Right ventricle myocardium superior (tissue), 1 donor: ENCODE results near the gene CNGA3. TPM values are rescaled to one million over a fixed set of nuclear protein-coding genes. Genes with fewer than 3 reads are reported as not detected.
"Not testable (repeated sequence)": the region's sequence is repeated elsewhere in the genome, so short reads cannot be mapped to it uniquely, and the experiment has no call there.

Source experiments
- ATAC-seq: fragments of 200-7000 bp; cut with Tn5 transposase; one replicate; pipeline ENCODE4 v1.9.1; 2020; ENCODE audit warnings: mild to moderate bottlenecking; ENCODE audit not compliant: poor library complexity
- DNase-seq: peaks from one replicate; pipeline ENCODE4 v3.0.0-alpha.2; 2020
- intact Hi-C: fragments of 100-400 bp; cut with DNase I; formaldehyde crosslinking; loops from one replicate; pipeline ENCODE4 v1.11.2; 2022
- long read RNA-seq: library from polyadenylated mRNA; unstranded; transcript quantifications from one replicate; pipeline ENCODE4 v2.0.0, GENCODE V29; 2021
- total RNA-seq: library from RNA; stranded (reverse); fragmentation: NEBNext Ultra II Directional; extraction: Animal tissue kit (Norgen Biotek cat#: 25700); gene quantifications from one replicate; pipeline ENCODE4 v1.2.1, GENCODE V29; 2021
- donor health status: DM: no; HTN: yes; CAD: no; lungs with severe emphysema.

Gene CNGA3
- total RNA-seq: not detected
- long read RNA-seq: 0 reads

GRCh38 chr2:98346311-98347236 lies at the start of gene CNGA3:
Gene CNGA3, plus strand, starts transcription at chr2:98346456. Its CDS starts 23,520 bp downstream, at chr2:98369976.
- peak; percentile 53 for ATAC-seq
- intact Hi-C loops: no loop called here
- peak; percentile 45 for DNase-seq

GRCh38 chr2:98297817-98298682 lies 48.2 kb upstream of the CNGA3 start:
- DNase-seq (no peak), ATAC-seq (no peak)
- intact Hi-C loops: no loop called here

GRCh38 chr2:98298683-98299164 lies 47.5 kb upstream of the CNGA3 start:
- DNase-seq: no peak
- no peak for ATAC-seq
- intact Hi-C loops: no loop called here

- intact Hi-C loops: no loop called here
- ATAC-seq (no peak), DNase-seq (no peak)
These were observed 46.9 kb upstream of the CNGA3 start for GRCh38 chr2:98299211-98299905.

- intact Hi-C loops: no loop called here
- ATAC-seq (no peak), DNase-seq (no peak)
These were observed 45.9 kb upstream of the CNGA3 start for GRCh38 chr2:98300141-98300874.

GRCh38 chr2:98301469-98301868 lies 44.8 kb upstream of the CNGA3 start:
- no peak for DNase-seq
- intact Hi-C loops: no loop called here
- no peak for ATAC-seq

- DNase-seq, ATAC-seq, intact Hi-C loops: not testable (repeated sequence)
These were observed 39.0 kb upstream of the CNGA3 start for GRCh38 chr2:98307131-98307696.

GRCh38 chr2:98308068-98308467 lies 38.2 kb upstream of the CNGA3 start:
- DNase-seq: no peak
- intact Hi-C loops: no loop called here
- no peak for ATAC-seq

GRCh38 chr2:98308532-98308931 lies 37.7 kb upstream of the CNGA3 start:
- ATAC-seq (no peak), DNase-seq (no peak)
- intact Hi-C loops: no loop called here

- ATAC-seq: no peak
- intact Hi-C loops: no loop called here
These were observed 36.7 kb upstream of the CNGA3 start for GRCh38 chr2:98309580-98309979.

GRCh38 chr2:98310010-98310409 lies 36.2 kb upstream of the CNGA3 start:
- intact Hi-C loops: no loop called here
- DNase-seq: no peak
- no peak for ATAC-seq

More at GRCh38 chr2:98309580-98309979, 36.7 kb upstream of the CNGA3 start:
- DNase-seq: no peak

GRCh38 chr2:98311090-98311489 lies 35.2 kb upstream of the CNGA3 start:
- intact Hi-C loops: no loop called here
- ATAC-seq (no peak), DNase-seq (no peak)

- DNase-seq (no peak), ATAC-seq (no peak)
- intact Hi-C loops: no loop called here
These were observed 34.3 kb upstream of the CNGA3 start for GRCh38 chr2:98311771-98312545.

GRCh38 chr2:98313492-98314250 lies 32.6 kb upstream of the CNGA3 start:
- no peak for DNase-seq
- peak; percentile 10 for ATAC-seq
- intact Hi-C loops: no loop called here

GRCh38 chr2:98314251-98314650 lies 32.0 kb upstream of the CNGA3 start:
- intact Hi-C loops: no loop called here
- DNase-seq (no peak), ATAC-seq (no peak)

GRCh38 chr2:98315957-98316356 lies 30.3 kb upstream of the CNGA3 start:
- DNase-seq (no peak), ATAC-seq (no peak)
- intact Hi-C loops: no loop called here
